HepG2 (cell line): Measurements from ENCODE around the gene NUP62. TPM values are rescaled to one million over a fixed set of nuclear protein-coding genes. Genes with fewer than 3 reads are reported as not detected.

Source experiments
- ESRRA ChIP-seq: sonication (generic); formaldehyde crosslinking; IDR thresholded peaks from 2 replicates; pipeline ENCODE4 v1.5.1; 2020; ENCODE audit warnings: mild to moderate bottlenecking, low read depth, missing genetic modification reagents
- ISX ChIP-seq: sonication (generic); formaldehyde crosslinking; conservative IDR thresholded peaks from 2 replicates; pipeline ENCODE4 v1.5.0; 2020; ENCODE audit warnings: missing genetic modification reagents
- KDM1A ChIP-seq: IDR thresholded peaks from 2 replicates; pipeline ENCODE4 v1.6.1; 2016; ENCODE audit warnings: missing compliant biosample characterization
- KMT2B ChIP-seq: IDR thresholded peaks from 2 replicates; pipeline ENCODE4 v1.6.1; 2016; ENCODE audit warnings: missing genetic modification reagents, missing compliant biosample characterization
- NR1H2 ChIP-seq: sonication (generic); formaldehyde crosslinking; IDR thresholded peaks from 2 replicates; pipeline ENCODE4 v1.8.1; 2022; ENCODE audit warnings: low read depth, missing genetic modification reagents, borderline replicate concordance
- RBM39 ChIP-seq: fragments of 200-400 bp; formaldehyde crosslinking; IDR thresholded peaks from one replicate; pipeline ENCODE4 v1.6.1; 2018; ENCODE audit warnings: antibody characterized with exemption, mild to moderate bottlenecking, low read depth, low read length; ENCODE audit not compliant: poor library complexity, severe bottlenecking
- SP4 ChIP-seq: sonication (generic); formaldehyde crosslinking; IDR thresholded peaks from 2 replicates; pipeline ENCODE4 v1.8.1; 2023; ENCODE audit warnings: mild to moderate bottlenecking, missing genetic modification reagents
- SRSF9 ChIP-seq: fragments of 200-400 bp; formaldehyde crosslinking; IDR thresholded peaks from 2 replicates; pipeline ENCODE4 v1.6.1; 2018; ENCODE audit warnings: borderline replicate concordance, mild to moderate bottlenecking, low read depth, low read length; ENCODE audit not compliant: insufficient read depth, poor library complexity, severe bottlenecking
- TOPORS ChIP-seq: sonication (generic); formaldehyde crosslinking; IDR thresholded peaks from 2 replicates; pipeline ENCODE4 v1.8.0; 2023; ENCODE audit warnings: mild to moderate bottlenecking, missing genetic modification reagents
- XRCC5 ChIP-seq: fragments of 200-400 bp; formaldehyde crosslinking; optimal IDR thresholded peaks from 2 replicates; pipeline ENCODE3; 2017; ENCODE audit warnings: mild to moderate bottlenecking, low read length
- ZNF335 ChIP-seq: sonication (generic); formaldehyde crosslinking; IDR thresholded peaks from 2 replicates; pipeline ENCODE4 v1.4.0; 2020; ENCODE audit warnings: missing genetic modification reagents
- ZNF598 ChIP-seq: sonication (generic); formaldehyde crosslinking; IDR thresholded peaks from 2 replicates; pipeline ENCODE4 v1.5.1; 2020; ENCODE audit warnings: mild to moderate bottlenecking, missing genetic modification reagents, borderline replicate concordance
- ZNF652 ChIP-seq: IDR thresholded peaks from 2 replicates; pipeline ENCODE4 v1.6.1; 2016; ENCODE audit warnings: low read depth, borderline replicate concordance
- polyA plus RNA-seq, 8 experiments: library from polyadenylated mRNA; depleted of rRNA in 3 of 8; stranded (reverse) in 7 of 8; unstranded in 1 of 8; fragments of >200 nt; fragmentation: Illumina TruSeq in 4 of 8; extraction: Trizol in 4 of 8; gene quantifications; 2 replicates each; pipeline versions ENCODE4 v1.2.1 to v1.2.3, GENCODE V29; 2011 to 2016; ENCODE audit warnings: low read depth in 4 of 8, missing spikeins in 1 of 8, mixed read lengths in 1 of 8; ENCODE audit not compliant: insufficient read depth in 1 of 8
- total RNA-seq, 5 experiments: library from RNA; depleted of rRNA; stranded (reverse); fragments of >200 nt; fragmentation: Illumina TruSeq; extraction: Trizol; gene quantifications; 2 replicates each; pipeline ENCODE4 v1.2.3, GENCODE V29; 2016; ENCODE audit warnings: low read depth in 1 of 5
- TF ChIP-seq, protein P1 (sequence below): sonication (generic); formaldehyde crosslinking; IDR thresholded peaks from 2 replicates; pipeline ENCODE4 v1.4.0; 2020; ENCODE audit warnings: missing genetic modification reagents
- TF ChIP-seq, protein P2 (sequence below): sonication (generic); formaldehyde crosslinking; conservative IDR thresholded peaks from 2 replicates; pipeline ENCODE4 v1.8.0; 2022; ENCODE audit warnings: low read depth, missing genetic modification reagents
- TF ChIP-seq, protein P3 (sequence below): sonication (generic); formaldehyde crosslinking; IDR thresholded peaks from 2 replicates; pipeline ENCODE4 v1.8.0; 2023; ENCODE audit warnings: mild to moderate bottlenecking, missing genetic modification reagents
- TF ChIP-seq, protein P4 (sequence below): sonication (generic); formaldehyde crosslinking; IDR thresholded peaks from 2 replicates; pipeline ENCODE4 v1.8.0; 2022; ENCODE audit warnings: mild to moderate bottlenecking, missing genetic modification reagents, borderline replicate concordance
- TF ChIP-seq, protein P5 (sequence below): sonication (generic); formaldehyde crosslinking; IDR thresholded peaks from 2 replicates; pipeline ENCODE4 v1.8.0; 2022; ENCODE audit warnings: mild to moderate bottlenecking, missing genetic modification reagents
- TF ChIP-seq, protein P6 (sequence below): fragments of 450-650 bp; IDR thresholded peaks from 2 replicates; pipeline ENCODE4 v1.6.1; 2017; ENCODE audit warnings: mild to moderate bottlenecking

The NUP62 gene
- total and polyA plus RNA-seq, 2 of the 13 experiments (the other 11 are each of a cell fraction or from before 2014, with no cell fraction given), result 16.5 to 41.5 TPM

DNA sequence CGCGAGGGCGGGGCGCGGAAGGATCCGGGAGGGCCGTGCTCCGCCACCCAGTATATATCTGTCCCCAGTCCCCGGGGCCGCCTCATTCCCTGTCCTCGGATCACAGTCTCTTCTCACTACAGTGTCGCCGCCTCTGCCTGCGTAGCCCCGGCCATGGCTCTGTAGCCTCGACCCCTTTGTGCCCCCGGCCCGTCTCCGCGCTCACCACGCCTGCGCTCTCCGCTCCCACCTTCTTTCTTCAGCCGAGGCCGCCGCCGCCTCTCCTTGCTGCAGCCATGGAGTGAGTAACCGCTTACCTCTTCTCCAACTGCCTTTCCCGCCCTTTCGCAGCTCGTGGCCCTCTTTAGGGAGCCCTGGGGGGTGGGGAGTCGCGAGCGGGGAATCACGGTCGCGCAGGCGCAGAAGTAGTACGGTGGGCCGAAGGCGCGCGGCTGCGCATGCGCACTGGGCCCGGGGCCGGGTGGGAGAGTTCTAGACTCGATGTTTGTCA is at the start of gene NUP62, which contains the start of gene ATF5 (continued):
- TF ChIP-seq KDM1A (no peak), NR1H2 (CRISPR knock-in tag) (no peak), RBM39 (peak; percentile 96), TOPORS (CRISPR knock-in tag) (peak; percentile 94), ZNF598 (CRISPR knock-in tag) (peak; percentile 95; the same call in 1 of the 2 replicates), ESRRA (CRISPR knock-in tag) (no peak; the same call in 1 of the 2 replicates), XRCC5 (peak; percentile 41), ISX (CRISPR knock-in tag) (0 out of 2 replicates have a peak, but pooled peaks have one; percentile 59), SP4 (CRISPR knock-in tag) (no peak), KMT2B (CRISPR knock-in tag) (peak; percentile 85), ZNF335 (no peak), ZNF652 (CRISPR knock-in tag) (0 out of 2 replicates have a peak, but pooled peaks have one; percentile 12), SRSF9 (no peak)
- TF ChIP-seq, protein P1, sequence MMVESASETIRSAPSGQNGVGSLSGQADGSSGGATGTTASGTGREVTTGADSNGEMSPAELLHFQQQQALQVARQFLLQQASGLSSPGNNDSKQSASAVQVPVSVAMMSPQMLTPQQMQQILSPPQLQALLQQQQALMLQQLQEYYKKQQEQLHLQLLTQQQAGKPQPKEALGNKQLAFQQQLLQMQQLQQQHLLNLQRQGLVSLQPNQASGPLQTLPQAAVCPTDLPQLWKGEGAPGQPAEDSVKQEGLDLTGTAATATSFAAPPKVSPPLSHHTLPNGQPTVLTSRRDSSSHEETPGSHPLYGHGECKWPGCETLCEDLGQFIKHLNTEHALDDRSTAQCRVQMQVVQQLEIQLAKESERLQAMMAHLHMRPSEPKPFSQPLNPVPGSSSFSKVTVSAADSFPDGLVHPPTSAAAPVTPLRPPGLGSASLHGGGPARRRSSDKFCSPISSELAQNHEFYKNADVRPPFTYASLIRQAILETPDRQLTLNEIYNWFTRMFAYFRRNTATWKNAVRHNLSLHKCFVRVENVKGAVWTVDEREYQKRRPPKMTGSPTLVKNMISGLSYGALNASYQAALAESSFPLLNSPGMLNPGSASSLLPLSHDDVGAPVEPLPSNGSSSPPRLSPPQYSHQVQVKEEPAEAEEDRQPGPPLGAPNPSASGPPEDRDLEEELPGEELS (CRISPR knock-in tag), result no peak; the same call in 1 of the 2 replicates
- TF ChIP-seq, protein P2, sequence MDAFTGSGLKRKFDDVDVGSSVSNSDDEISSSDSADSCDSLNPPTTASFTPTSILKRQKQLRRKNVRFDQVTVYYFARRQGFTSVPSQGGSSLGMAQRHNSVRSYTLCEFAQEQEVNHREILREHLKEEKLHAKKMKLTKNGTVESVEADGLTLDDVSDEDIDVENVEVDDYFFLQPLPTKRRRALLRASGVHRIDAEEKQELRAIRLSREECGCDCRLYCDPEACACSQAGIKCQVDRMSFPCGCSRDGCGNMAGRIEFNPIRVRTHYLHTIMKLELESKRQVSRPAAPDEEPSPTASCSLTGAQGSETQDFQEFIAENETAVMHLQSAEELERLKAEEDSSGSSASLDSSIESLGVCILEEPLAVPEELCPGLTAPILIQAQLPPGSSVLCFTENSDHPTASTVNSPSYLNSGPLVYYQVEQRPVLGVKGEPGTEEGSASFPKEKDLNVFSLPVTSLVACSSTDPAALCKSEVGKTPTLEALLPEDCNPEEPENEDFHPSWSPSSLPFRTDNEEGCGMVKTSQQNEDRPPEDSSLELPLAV (CRISPR knock-in tag), result no peak
- TF ChIP-seq, protein P3, sequence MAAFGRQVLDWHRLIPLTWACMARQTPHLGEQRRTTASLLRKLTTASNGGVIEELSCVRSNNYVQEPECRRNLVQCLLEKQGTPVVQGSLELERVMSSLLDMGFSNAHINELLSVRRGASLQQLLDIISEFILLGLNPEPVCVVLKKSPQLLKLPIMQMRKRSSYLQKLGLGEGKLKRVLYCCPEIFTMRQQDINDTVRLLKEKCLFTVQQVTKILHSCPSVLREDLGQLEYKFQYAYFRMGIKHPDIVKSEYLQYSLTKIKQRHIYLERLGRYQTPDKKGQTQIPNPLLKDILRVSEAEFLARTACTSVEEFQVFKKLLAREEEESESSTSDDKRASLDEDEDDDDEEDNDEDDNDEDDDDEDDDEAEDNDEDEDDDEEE (CRISPR knock-in tag), result no peak; the same call in 1 of the 2 replicates
- TF ChIP-seq, protein P4, sequence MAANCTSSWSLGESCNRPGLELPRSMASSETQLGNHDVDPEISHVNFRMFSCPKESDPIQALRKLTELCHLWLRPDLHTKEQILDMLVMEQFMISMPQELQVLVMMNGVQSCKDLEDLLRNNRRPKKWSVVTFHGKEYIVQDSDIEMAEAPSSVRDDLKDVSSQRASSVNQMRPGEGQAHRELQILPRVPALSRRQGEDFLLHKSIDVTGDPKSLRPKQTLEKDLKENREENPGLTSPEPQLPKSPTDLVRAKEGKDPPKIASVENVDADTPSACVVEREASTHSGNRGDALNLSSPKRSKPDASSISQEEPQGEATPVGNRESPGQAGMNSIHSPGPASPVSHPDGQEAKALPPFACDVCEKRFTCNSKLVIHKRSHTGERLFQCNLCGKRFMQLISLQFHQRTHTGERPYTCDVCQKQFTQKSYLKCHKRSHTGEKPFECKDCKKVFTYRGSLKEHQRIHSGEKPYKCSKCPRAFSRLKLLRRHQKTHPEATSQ, result peak; percentile 82; the same call in 1 of the 2 replicates
- TF ChIP-seq, protein P5, sequence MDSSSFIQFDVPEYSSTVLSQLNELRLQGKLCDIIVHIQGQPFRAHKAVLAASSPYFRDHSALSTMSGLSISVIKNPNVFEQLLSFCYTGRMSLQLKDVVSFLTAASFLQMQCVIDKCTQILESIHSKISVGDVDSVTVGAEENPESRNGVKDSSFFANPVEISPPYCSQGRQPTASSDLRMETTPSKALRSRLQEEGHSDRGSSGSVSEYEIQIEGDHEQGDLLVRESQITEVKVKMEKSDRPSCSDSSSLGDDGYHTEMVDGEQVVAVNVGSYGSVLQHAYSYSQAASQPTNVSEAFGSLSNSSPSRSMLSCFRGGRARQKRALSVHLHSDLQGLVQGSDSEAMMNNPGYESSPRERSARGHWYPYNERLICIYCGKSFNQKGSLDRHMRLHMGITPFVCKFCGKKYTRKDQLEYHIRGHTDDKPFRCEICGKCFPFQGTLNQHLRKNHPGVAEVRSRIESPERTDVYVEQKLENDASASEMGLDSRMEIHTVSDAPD (CRISPR knock-in tag), result no peak; the same call in 1 of the 2 replicates
- TF ChIP-seq, protein P6, sequence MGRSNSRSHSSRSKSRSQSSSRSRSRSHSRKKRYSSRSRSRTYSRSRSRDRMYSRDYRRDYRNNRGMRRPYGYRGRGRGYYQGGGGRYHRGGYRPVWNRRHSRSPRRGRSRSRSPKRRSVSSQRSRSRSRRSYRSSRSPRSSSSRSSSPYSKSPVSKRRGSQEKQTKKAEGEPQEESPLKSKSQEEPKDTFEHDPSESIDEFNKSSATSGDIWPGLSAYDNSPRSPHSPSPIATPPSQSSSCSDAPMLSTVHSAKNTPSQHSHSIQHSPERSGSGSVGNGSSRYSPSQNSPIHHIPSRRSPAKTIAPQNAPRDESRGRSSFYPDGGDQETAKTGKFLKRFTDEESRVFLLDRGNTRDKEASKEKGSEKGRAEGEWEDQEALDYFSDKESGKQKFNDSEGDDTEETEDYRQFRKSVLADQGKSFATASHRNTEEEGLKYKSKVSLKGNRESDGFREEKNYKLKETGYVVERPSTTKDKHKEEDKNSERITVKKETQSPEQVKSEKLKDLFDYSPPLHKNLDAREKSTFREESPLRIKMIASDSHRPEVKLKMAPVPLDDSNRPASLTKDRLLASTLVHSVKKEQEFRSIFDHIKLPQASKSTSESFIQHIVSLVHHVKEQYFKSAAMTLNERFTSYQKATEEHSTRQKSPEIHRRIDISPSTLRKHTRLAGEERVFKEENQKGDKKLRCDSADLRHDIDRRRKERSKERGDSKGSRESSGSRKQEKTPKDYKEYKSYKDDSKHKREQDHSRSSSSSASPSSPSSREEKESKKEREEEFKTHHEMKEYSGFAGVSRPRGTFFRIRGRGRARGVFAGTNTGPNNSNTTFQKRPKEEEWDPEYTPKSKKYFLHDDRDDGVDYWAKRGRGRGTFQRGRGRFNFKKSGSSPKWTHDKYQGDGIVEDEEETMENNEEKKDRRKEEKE, result no peak
